HTERT RPE-1 (cell line): ENCODE measurements around the gene SLC20A1.
"Not testable (repeated sequence)": the region's sequence is repeated elsewhere in the genome, so short reads cannot be mapped to it uniquely, and the experiment has no call there.

Source experiments
- in situ Hi-C: fragments of 300-500 bp; cut with MboI; formaldehyde crosslinking; loops from 4 replicates; pipeline ENCODE4 v1.14.3; 2020; ENCODE audit warnings: low sequenced_read_pairs

Gene SLC20A1

GRCh38 chr2:112644155-112644932 is 1.4 kb upstream of the SLC20A1 start:
- in situ Hi-C loops: no loop called here

GRCh38 chr2:112644933-112645309 is 818 bp upstream of the SLC20A1 start:
- in situ Hi-C loops: no loop called here

GRCh38 chr2:112646102-112646719 is 472 bp downstream of the SLC20A1 start:
- in situ Hi-C loops: no loop called here

- in situ Hi-C loops: no loop called here
Measured at GRCh38 chr2:112646791-112647689, 1.3 kb downstream of the SLC20A1 start.

- in situ Hi-C loops: no loop called here
Measured at GRCh38 chr2:112648081-112648480, 2.3 kb downstream of the SLC20A1 start.

GRCh38 chr2:112656679-112657078 is 10.9 kb downstream of the SLC20A1 start:
- in situ Hi-C loops: no loop called here

GRCh38 chr2:112658301-112658700 is 12.6 kb downstream of the SLC20A1 start:
- in situ Hi-C loops: no loop called here

- in situ Hi-C loops: no loop called here
Measured at GRCh38 chr2:112658839-112659667, 13.3 kb downstream of the SLC20A1 start.

- in situ Hi-C loops: no loop called here
Measured at GRCh38 chr2:112660138-112660537, 14.4 kb downstream of the SLC20A1 start.

GRCh38 chr2:112661656-112662305 is 16.0 kb downstream of the SLC20A1 start:
- in situ Hi-C loops: no loop called here

GRCh38 chr2:112662704-112663103 is 17.0 kb downstream of the SLC20A1 start:
- in situ Hi-C loops: no loop called here

GRCh38 chr2:112664689-112665088 is 18.9 kb downstream of the SLC20A1 start:
- in situ Hi-C loops: no loop called here

GRCh38 chr2:112665113-112665780 is 19.5 kb downstream of the SLC20A1 start:
- in situ Hi-C loops: no loop called here

- in situ Hi-C loops: no loop called here
Measured at GRCh38 chr2:112666761-112667122, 21.0 kb downstream of the SLC20A1 start.

- in situ Hi-C loops: not testable (repeated sequence)
Measured at GRCh38 chr2:112667540-112667939, 21.8 kb downstream of the SLC20A1 start.

- in situ Hi-C loops: no loop called here
Measured at GRCh38 chr2:112669667-112670066, 23.9 kb downstream of the SLC20A1 start.

- in situ Hi-C loops: no loop called here
Measured at GRCh38 chr2:112670252-112671022, 24.7 kb downstream of the SLC20A1 start.

GRCh38 chr2:112671801-112672200 is 26.1 kb downstream of the SLC20A1 start:
- in situ Hi-C loops: no loop called here

- in situ Hi-C loops: no loop called here
Measured at GRCh38 chr2:112673008-112673407, 27.3 kb downstream of the SLC20A1 start.
